ENCODE data around the gene ALDH9A1. TPM values are rescaled to one million over a fixed set of nuclear protein-coding genes. Genes with fewer than 3 reads are reported as not detected.
A peak's percentile ranks its signal among the peaks of the same experiment; 100 is the strongest.

Gene ALDH9A1
- polyA plus RNA-seq, 2 of the 4 experiments (the other 2 are of a cell fraction) = 40.5 to 77.1 TPM

DNA sequence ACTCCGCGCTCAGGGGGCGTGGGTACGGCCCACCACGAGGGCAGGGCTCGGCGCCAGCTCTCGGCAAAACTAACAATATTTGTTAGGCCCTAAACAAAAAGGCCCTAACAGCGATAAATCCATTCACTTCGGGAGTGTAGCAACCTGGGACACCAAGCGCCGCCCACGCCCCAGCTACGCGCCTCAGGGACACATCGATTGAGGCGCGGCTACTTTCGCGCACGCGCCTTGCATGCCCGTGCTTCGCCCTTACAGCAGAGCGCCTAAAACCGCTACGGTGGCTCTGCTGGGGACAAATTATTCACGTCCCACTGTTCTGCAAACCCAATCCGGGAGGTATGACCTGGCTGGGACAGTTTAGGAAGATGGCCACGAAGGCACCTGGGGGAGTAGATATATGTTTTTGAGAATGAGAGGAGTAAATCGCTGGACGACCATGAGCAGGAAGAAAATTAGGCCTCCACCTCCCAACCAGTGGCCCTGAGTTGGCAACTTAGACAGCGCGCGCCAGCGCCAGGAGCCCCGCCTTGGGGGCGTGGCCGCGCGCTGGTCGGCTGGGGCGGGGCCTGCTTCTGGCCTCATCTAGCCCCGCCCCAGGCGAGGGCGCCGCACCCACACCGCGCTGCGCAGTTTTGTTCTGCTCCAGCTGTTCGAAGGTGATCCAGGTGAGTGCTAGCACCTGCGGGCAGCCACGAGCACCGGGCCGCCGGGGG is 67.6 kb downstream of the ALDH9A1 start, which contains the start of gene MGST3 (continued):
- TF ChIP-seq, protein P1, sequence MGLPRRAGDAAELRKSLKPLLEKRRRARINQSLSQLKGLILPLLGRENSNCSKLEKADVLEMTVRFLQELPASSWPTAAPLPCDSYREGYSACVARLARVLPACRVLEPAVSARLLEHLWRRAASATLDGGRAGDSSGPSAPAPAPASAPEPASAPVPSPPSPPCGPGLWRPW (IDR thresholded peaks at IDR 0.05) = no peak
- TF ChIP-seq FOSB (CRISPR knock-in tag; IDR thresholded peaks at IDR 0.05) = no peak

DNA sequence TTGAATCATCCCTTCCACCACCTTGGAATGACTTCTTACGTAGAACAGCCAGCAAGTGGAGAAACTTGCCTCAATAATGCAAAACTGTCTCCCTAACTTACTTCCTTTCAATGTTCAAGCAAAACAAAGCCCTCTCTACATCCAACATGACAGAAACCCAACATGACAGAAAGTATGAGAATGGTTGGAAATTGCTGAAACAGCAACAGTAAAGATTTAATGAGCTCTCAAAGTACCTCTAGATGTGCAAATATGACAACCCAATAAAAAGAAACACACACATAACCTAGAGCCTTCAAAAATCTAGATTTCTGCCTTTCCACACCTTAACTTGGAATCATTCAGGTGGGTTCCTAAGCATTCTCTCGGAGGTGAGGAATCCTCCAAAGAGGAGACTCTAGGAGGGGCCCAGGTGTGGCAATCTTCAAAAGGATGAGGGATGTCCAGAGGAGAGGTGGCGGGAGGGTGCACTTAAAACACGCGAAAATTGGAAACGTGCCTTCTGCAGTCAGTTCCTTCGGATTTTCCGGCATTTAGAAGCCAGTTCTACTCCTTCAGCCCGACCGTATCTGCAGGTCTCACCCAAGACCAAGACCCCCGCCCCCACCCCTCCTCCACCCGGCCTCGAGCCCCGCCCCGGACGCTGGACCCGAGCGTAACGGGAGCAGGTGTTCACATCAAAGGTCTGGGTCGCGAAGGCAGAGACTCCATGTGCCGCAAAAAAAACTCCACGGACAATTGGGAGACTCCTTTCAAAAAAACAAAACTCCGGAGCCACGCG is 68.3 kb downstream of the ALDH9A1 start:
- peak overlapping the region; percentile 86 to 92 for H3K27ac ChIP-seq
- no peaks in the 10 kb centered on the region for H3K9me3 ChIP-seq
- TF ChIP-seq, protein P2, sequence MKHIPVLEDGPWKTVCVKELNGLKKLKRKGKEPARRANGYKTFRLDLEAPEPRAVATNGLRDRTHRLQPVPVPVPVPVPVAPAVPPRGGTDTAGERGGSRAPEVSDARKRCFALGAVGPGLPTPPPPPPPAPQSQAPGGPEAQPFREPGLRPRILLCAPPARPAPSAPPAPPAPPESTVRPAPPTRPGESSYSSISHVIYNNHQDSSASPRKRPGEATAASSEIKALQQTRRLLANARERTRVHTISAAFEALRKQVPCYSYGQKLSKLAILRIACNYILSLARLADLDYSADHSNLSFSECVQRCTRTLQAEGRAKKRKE (CRISPR knock-in tag; IDR thresholded peaks at IDR 0.05; ENCODE audit: low read depth) = no peak
- TF ChIP-seq, protein P1 (IDR thresholded peaks at IDR 0.05) = no peak
- TF ChIP-seq TP53 (CRISPR knock-in tag; IDR thresholded peaks at IDR 0.05) (no peak), MAFK (IDR thresholded peaks at IDR 0.05; ENCODE audit: partially characterized antibody) (peak; percentile 57)
- H3K4me1 ChIP-seq = peaks cover 33% of the 10 kb centered on the region
- ATAC-seq (peak in 1 of 2 experiments; percentile 3; a peak in 1 of 6 replicates), DNase-seq (ENCODE audit: low read depth in 1 of 2, low spot score in 1 of 2) (peak in 1 of 2 experiments; percentile 24), FAIRE-seq (no peak)
- WGBS (ENCODE audit: missing lambda C conversion rate) = 11% methylated on average over 17 of the region's 26 CpGs
- peak overlapping the region; percentile 93 for H3K4me2 ChIP-seq
- ChIA-PET POLR2A (interaction anchor here (0.7 to 1.1 kb wide), 3 partner anchors 30 to 139 kb away, joined by 3 to 5 read pairs (median 4); partner anchors contain the start of gene TMCO1), CTCF (interaction anchor here (0.7 to 0.8 kb wide), 2 partner anchors 29 to 36 kb away, joined by 3 to 4 read pairs; no protein-coding TSS in a partner anchor)
- H3K4me3 ChIP-seq = peak overlapping the region; percentile 72

DNA sequence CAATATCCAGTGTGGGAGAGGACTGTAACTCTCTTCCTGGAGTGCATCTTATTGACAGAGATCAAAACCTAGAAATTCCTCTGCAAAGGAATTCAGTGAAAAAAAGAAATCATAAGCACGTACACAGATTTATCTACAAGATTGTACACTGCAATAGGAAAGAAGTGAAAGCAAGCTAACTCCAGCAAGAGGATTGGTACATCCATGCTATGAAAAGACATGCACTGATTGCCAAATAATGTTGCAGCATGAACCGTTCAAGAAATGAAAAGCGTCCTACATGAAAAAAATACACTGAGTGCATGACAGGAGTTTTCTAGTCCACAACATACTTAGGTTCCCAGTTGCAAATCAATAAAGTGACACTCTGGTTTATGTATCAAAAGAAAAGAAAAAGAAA is 69.2 kb downstream of the ALDH9A1 start:
- Histone ChIP-seq H3K27ac (no peak overlapping the region), H3K4me2 (no peak overlapping the region; the same call in 2 of the 3 replicates), H3K4me1 (peaks cover 24% of the 10 kb centered on the region), H3K4me3 (no peak overlapping the region), H3K9me3 (no peaks in the 10 kb centered on the region)
- ChIA-PET POLR2A (no interaction called here), CTCF (no interaction called here)
- DNase-seq (ENCODE audit: low read depth in 1 of 2, low spot score in 1 of 2) (no peak), FAIRE-seq (no peak), ATAC-seq (no peak)
- TF ChIP-seq, protein P1 (IDR thresholded peaks at IDR 0.05) = no peak
- TF ChIP-seq TP53 (CRISPR knock-in tag; IDR thresholded peaks at IDR 0.05) (no peak), MAZ (IDR thresholded peaks at IDR 0.05; ENCODE audit: borderline replicate concordance, low read depth, low read length) (no peak), FOSB (CRISPR knock-in tag; IDR thresholded peaks at IDR 0.05) (no peak), TFCP2L1 (CRISPR knock-in tag; IDR thresholded peaks at IDR 0.05) (no peak), SMC3 (IDR thresholded peaks at IDR 0.05) (no peak), PHF8 (IDR thresholded peaks at IDR 0.05; ENCODE audit: borderline replicate concordance, low read depth) (no peak), NPAS2 (CRISPR knock-in tag; IDR thresholded peaks at IDR 0.05; ENCODE audit: borderline replicate concordance) (no peak), JUNB (IDR thresholded peaks at IDR 0.05) (no peak), RFX5 (IDR thresholded peaks at IDR 0.05) (no peak), ZC3H11A (IDR thresholded peaks at IDR 0.05) (no peak), FOXS1 (CRISPR knock-in tag; IDR thresholded peaks at IDR 0.05) (no peak), KDM1A (IDR thresholded peaks at IDR 0.05; ENCODE audit: low read depth) (no peak), HOXA7 (CRISPR knock-in tag; IDR thresholded peaks at IDR 0.05) (no peak)
- TF ChIP-seq, protein P3, sequence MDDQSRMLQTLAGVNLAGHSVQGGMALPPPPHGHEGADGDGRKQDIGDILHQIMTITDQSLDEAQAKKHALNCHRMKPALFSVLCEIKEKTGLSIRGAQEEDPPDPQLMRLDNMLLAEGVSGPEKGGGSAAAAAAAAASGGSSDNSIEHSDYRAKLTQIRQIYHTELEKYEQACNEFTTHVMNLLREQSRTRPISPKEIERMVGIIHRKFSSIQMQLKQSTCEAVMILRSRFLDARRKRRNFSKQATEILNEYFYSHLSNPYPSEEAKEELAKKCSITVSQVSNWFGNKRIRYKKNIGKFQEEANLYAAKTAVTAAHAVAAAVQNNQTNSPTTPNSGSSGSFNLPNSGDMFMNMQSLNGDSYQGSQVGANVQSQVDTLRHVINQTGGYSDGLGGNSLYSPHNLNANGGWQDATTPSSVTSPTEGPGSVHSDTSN (IDR thresholded peaks at IDR 0.05) = no peak
- TF ChIP-seq, protein P4, sequence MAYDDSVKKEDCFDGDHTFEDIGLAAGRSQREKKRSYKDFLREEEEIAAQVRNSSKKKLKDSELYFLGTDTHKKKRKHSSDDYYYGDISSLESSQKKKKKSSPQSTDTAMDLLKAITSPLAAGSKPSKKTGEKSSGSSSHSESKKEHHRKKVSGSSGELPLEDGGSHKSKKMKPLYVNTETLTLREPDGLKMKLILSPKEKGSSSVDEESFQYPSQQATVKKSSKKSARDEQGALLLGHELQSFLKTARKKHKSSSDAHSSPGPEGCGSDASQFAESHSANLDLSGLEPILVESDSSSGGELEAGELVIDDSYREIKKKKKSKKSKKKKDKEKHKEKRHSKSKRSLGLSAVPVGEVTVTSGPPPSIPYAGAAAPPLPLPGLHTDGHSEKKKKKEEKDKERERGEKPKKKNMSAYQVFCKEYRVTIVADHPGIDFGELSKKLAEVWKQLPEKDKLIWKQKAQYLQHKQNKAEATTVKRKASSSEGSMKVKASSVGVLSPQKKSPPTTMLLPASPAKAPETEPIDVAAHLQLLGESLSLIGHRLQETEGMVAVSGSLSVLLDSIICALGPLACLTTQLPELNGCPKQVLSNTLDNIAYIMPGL (CRISPR knock-in tag; IDR thresholded peaks at IDR 0.05; ENCODE audit: borderline replicate concordance) = no peak
- TF ChIP-seq, protein P5, sequence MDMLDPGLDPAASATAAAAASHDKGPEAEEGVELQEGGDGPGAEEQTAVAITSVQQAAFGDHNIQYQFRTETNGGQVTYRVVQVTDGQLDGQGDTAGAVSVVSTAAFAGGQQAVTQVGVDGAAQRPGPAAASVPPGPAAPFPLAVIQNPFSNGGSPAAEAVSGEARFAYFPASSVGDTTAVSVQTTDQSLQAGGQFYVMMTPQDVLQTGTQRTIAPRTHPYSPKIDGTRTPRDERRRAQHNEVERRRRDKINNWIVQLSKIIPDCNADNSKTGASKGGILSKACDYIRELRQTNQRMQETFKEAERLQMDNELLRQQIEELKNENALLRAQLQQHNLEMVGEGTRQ (IDR thresholded peaks at IDR 0.05) = no peak
- TF ChIP-seq, protein P6, sequence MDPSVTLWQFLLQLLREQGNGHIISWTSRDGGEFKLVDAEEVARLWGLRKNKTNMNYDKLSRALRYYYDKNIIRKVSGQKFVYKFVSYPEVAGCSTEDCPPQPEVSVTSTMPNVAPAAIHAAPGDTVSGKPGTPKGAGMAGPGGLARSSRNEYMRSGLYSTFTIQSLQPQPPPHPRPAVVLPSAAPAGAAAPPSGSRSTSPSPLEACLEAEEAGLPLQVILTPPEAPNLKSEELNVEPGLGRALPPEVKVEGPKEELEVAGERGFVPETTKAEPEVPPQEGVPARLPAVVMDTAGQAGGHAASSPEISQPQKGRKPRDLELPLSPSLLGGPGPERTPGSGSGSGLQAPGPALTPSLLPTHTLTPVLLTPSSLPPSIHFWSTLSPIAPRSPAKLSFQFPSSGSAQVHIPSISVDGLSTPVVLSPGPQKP (IDR thresholded peaks at IDR 0.05; ENCODE audit: low read depth, low read length) = no peak
- TF ChIP-seq, protein P7, sequence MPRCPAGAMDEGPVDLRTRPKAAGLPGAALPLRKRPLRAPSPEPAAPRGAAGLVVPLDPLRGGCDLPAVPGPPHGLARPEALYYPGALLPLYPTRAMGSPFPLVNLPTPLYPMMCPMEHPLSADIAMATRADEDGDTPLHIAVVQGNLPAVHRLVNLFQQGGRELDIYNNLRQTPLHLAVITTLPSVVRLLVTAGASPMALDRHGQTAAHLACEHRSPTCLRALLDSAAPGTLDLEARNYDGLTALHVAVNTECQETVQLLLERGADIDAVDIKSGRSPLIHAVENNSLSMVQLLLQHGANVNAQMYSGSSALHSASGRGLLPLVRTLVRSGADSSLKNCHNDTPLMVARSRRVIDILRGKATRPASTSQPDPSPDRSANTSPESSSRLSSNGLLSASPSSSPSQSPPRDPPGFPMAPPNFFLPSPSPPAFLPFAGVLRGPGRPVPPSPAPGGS (IDR thresholded peaks at IDR 0.05) = no peak
- WGBS (ENCODE audit: missing lambda C conversion rate) = 69% methylated on average over 3 of the region's 3 CpGs
